Occipital lobe (tissue), 2 donors: ENCODE measurements around the gene ACP5. TPM values are rescaled to one million over a fixed set of nuclear protein-coding genes. Genes with fewer than 3 reads are reported as not detected.
A peak's percentile ranks its signal among the peaks of the same experiment; 100 is the strongest.
"Not testable (repeated sequence)": the region's sequence is repeated elsewhere in the genome, so short reads cannot be mapped to it uniquely, and the experiment has no call there.

Experiments used
- DNase-seq: peaks from one replicate; lab custom pipeline; 2025; lab: John Stamatoyannopoulos, UW
- total RNA-seq: library from RNA; depleted of rRNA; stranded (reverse); fragments of >200 nt; gene quantifications from one replicate; pipeline ENCODE4 v1.2.3, GENCODE V29; 2014

The ACP5 gene
- total RNA-seq, 1 donor from 2014 or later, result 0.78 TPM

- DNase-seq, result no peak
Observed at GRCh38 chr19:11578258-11579142, 1.1 kb upstream of the ACP5 start.

DNA sequence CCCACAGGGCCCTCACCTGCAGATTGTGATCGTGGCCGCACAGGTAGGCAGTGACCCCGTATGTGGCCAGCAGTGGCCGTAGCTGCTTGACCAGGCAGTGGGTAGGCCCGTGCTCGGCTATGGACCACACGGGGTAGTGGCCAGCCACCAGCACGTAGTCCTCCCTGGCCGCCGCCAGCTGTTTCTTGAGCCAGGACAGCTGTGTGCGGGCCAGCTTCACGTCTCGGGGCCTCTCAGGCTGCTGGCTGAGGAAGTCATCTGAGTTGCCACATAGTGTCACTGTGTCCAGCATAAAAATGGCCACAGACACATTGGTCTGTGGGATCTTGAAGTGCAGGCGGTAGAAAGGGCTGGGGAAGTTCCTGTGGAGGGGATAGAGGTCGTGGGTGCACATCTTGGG, 1.2 kb downstream of the ACP5 start:
- DNase-seq, result no peak

- no peak for DNase-seq
Observed at GRCh38 chr19:11574689-11575088, 2.8 kb downstream of the ACP5 start.

DNA sequence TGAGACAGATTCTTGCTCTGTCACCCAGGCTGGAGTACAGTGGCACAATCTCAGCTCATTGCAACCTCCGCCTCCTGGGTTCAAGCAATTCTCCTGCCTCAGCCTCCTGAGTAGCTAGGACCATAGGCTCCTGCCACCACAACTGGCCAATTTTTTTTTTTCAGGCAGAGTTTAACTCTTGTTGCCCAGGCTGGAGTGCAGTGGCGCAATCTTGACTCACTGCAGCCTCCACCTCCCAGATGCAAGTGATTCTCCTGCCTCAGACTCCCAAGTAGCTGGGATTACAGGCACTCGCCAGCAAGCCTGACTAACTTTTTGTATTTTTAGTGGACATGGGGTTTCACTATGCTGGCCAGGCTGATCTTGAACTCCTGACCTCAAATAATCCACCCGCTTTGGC, 3.7 kb downstream of the ACP5 start:
- DNase-seq, result not testable (repeated sequence)

GRCh38 chr19:11573354-11573753, 4.1 kb downstream of the ACP5 start:
- DNase-seq, result not testable (repeated sequence)

- no peak for DNase-seq
Observed at GRCh38 chr19:11570039-11570462, 7.4 kb downstream of the ACP5 start.

- no peak for DNase-seq
Observed at GRCh38 chr19:11566164-11566563, 11.3 kb downstream of the ACP5 start.

GRCh38 chr19:11565649-11565980, 11.8 kb downstream of the ACP5 start:
- not testable (repeated sequence) for DNase-seq

DNA sequence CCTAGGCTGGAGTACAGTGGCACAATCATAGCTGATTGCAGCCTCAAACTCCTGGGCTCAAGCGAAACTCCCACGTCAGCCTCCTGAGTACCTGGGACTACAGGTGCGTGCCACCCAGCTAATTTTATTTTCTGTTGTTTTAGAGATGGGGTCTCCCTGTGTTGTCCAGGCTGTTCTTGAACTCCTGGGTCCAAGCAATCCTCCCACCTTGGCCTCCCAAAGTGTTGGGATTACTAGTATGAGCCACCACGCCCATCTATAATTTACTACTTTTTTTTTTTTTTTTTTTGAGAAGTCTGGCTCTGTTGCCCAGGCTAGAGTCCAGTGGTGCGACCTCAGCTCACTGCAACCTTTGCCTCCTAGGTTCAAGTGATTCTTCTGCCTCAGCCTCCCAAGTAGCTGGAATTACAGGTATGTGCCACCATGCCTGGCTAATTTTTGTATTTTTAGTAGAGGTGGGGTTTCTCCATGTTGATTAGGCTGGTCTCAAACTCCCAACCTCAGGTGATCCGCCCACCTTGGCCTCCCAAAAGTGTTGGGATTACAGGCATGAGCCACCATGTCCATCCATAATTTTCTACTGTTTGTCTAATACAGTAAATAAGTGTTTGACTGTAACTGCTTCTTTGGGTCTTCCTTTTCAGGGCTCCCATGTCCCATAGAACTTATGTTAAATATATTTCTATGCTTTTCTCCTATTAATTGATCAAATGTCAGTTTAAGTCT, 13.2 kb downstream of the ACP5 start:
- not testable (repeated sequence) for DNase-seq

- DNase-seq, result no peak
Observed at GRCh38 chr19:11563532-11563931, 13.9 kb downstream of the ACP5 start.

DNA sequence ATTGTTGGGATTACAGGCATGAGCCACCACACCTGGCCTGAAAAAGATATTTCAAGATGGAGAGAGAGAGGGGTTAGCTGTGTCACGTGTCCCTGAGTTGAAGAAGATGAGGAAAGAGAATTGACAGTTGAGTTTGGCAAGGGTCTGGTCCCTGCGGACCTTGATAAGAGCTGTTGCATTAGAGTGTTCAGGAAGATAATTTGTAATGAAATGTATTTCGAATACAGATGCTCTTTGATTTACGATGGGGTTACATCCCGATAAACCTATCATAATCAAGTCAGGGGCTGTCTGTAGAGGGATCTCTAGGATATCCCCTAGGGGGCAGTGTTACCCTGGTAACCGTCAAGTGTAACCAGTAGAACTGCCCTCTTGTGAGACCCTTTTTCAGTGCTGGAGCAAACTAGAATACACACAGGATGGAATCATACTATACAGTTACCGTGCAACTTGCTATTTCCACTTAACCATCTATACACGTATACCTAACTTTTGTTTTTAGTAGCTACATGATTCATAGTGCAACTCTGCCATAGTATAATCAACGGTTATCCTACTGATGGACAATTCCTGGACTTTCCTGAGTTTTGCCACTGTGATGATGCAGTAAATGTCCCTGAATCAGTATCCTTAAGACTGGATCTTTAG, 16.9 kb downstream of the ACP5 start:
- DNase-seq, result no peak

DNA sequence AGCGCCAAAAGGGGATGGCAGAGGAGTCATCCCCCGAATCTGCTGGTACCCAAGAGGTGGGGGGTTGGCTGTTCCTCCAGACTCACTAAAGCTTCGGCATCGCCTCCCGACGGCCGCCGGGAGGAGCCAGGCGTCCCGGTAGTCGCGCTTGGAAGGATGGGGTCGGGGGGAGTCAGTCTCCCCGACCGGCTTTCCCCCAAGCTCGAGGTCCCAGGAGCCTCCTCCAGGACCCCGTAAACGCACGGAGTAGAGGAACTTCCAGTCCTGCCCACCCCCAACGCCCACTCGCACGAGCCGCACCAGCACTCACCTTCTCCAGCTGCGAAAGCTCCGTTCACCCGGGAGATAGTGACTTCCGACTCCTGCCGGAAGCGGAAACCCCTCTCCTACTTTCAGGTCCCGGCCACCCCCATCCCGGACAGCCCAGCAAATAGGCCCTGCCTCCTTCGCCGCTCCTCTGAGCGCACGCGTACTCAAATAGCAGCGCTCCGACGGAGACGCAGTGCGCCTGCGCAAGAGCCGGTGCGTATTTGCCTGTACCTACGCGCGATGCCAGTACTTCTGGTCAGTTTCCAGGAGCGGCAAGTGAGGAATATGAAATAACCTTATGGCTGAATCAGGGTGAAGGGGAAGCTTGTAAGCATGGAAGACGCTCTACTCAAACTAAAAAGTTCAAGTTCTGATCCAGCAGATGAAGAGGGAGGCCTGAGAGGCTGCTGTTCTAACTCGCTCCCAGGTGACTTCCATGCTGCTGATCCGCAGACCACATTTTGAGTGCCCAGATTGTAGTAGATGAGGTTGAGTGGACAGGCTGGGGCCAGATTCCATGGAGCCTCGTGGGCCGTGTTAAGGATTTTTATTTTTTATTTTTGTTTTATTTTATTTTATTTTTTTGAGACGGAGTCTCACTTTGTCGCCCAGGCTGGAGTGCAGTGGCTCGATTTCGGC, 18.3 kb downstream of the ACP5 start, which contains the start of gene ELOF1:
Gene ELOF1, minus strand, starts transcription at position 350 of the 948 bp plus-strand sequence. CDS start 4,883 bp downstream, outside the sequence.
- DNase-seq, result peak; percentile 96

- DNase-seq, result no peak
Observed at GRCh38 chr19:11556634-11557420, 20.6 kb downstream of the ACP5 start.

GRCh38 chr19:11555246-11555645, 22.2 kb downstream of the ACP5 start:
- no peak for DNase-seq

GRCh38 chr19:11554160-11554559, 23.3 kb downstream of the ACP5 start:
- DNase-seq, result no peak

GRCh38 chr19:11552666-11553372, 24.6 kb downstream of the ACP5 start:
- DNase-seq, result no peak

DNA sequence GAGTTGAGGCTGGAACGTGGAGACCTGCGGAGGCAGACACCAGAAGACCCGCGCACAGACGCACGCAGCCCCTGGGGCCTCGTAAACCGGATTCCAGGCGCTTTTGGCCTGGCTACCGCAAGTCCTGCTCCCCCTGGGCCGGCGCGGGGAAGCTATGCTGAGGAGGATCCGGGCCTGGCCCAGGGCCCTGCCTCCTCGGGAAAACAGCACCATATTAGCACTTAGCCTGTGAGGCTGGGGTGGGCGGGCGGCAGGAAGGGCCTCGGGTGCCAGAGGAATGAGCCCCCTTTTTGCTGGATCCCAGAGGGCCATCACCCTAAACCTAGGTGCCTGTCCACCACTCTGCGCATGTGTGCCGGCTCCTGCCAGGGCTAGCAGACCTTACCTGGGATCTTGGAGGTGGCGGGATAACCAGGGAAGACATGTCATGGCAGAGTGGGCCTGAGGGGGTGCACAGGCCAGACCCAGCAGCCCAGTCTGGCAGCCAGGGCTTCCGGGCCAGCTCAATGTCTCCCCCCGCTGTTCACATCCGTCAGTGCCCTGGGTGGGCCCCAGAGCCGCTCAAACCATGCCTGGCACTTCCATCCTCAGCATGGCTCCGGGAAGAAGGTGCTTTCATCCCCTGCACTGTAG, 25.7 kb downstream of the ACP5 start:
- no peak for DNase-seq

DNA sequence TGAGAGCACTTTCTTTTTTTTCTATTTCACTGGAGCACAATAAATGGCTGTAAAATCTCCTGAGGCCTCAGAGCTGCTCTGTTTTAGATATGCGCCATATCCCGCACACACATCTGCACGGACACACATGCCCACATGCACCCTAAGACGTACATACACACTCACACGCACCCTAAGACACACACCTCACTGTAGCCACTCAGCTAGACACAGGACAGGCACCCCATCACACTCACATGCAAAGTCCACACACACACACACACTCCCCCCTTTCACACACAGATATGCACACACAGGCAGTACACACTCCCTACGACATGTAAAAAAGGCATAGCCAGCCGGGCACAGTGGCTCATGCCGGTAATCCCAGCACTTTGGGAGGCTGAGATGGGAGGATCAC, 27.2 kb downstream of the ACP5 start:
- no peak for DNase-seq

- DNase-seq, result no peak
Observed at GRCh38 chr19:11549386-11549953, 28.0 kb downstream of the ACP5 start.
